HG03457 (cell line): ENCODE measurements around the gene TLCD1.

Experiments used
- ATAC-seq: cut with Tn5 transposase; IDR thresholded peaks from one replicate; pipeline ENCODE4 v1.9.1; 2021; ENCODE audit warnings: moderate number of reproducible peaks; ENCODE audit not compliant: unreplicated experiment

The TLCD1 gene

DNA sequence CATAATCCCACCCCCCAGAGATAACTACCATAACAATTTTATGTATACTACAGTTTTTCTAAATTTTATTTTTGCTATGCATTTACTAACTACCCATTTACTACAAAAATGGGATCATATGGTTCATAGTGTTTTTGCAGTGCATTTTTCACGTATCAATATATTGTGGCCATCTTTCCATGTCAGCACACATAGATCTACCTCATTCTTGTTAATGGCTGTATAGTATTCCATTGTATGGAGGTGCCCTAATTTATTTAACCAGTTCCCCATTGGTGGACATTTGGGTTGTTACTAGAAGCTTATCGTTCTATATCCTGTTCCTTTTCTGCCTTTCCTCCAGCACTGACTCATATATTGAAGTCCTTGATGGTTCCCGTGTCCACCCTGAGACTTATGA is 37.0 kb downstream of the TLCD1 start:
- no peak for ATAC-seq

DNA sequence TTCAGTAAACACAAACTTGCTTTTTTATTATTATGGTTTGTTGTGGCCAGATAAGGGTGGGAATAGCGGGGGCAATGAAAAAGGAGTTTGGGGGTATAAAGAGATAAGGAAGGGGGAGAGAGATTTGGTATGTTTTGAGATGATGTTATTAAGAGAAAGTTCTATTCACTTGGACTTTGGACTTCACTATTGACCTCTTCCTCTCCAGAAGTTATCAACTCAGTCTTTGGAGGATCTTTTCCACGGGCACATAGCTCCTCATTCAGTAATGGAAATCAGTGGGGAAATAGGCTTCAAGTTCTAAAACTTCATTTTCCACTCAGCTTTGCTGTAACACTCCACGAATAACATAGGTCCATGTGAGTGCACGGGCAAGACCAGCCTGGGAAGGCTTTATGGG is 37.6 kb downstream of the TLCD1 start:
- ATAC-seq, result no peak

DNA sequence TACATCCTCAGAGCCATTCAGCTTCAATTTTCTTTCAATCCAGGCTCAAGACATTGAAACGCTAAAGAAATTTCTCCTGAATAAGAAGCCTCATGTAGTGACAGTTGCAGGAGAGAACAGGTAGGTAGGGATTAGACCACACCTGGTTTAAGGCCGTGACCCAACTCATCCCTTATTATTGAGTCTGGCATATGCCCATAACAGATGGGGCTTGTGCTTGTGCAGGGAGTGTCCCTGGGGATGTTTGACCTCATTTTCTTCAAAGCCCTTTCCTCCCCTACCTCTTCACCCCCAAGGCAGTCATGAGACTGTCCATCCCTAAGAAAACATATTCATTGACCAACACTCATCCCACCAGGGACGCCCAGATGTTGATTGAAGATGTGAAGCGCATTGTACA is 39.7 kb downstream of the TLCD1 start:
- ATAC-seq, result no peak

DNA sequence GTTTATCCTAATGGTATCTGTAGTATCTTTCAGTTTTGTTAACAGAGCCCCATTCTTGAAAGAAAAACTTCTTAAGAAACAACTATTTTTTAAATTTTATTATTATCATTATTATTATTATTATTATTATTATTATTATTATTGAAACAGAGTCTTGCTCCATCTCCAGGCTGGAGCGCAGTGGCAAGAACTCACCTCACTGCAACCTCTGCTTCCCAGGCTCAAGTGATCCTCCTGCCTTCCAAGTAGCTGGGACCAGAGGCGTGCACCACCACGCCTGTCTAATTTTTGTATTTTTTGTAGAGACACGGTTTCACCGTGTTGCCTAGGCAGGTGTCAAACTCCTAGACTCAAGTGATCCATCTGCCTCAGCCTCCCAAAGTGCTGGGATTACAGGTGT is 40.7 kb downstream of the TLCD1 start:
- ATAC-seq, result no peak

GRCh38 chr17:28684963-28685362 is 41.1 kb downstream of the TLCD1 start:
- ATAC-seq, result no peak

DNA sequence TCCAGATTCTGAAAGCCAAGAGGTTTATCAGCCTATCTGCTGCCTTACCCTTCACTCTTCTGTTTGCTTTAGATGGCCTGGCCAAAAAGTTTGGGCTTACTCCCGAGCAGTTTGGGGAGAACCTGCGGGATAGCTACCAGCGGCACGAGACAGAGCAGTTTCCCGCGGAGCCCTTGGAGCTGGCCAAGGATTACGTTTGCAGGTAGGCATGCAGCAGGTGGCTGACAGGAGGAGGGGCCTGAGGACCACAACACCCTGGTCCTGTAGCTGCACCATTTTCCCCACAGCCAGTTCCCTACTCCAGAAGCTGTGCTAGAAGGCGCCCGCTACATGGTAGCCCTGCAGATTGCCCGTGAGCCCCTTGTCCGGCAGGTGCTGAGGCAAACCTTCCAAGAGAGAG is 43.4 kb downstream of the TLCD1 start:
- no peak for ATAC-seq

GRCh38 chr17:28675980-28676379 is 50.1 kb downstream of the TLCD1 start:
- ATAC-seq, result no peak

- ATAC-seq, result no peak
Observed at GRCh38 chr17:28675490-28675889, 50.5 kb downstream of the TLCD1 start.
